Dendritic cell treated with granulocyte-macrophage colony-stimulating factor and Interleukin-4, amounts not matched to agents 40 ng/mL and 50 ng/mL, for 4 days (primary cell): ENCODE measurements around the gene LRFN3.

Experiments
- H3K27ac Mint-ChIP-seq: one replicate; pipeline ENCODE4 v1.8.0; 2022; ENCODE audit warnings: mild to moderate bottlenecking, mixed read lengths
- H3K27me3 Mint-ChIP-seq: one replicate; pipeline ENCODE4 v1.8.0; 2022; ENCODE audit warnings: mild to moderate bottlenecking, mixed read lengths
- H3K36me3 Mint-ChIP-seq: one replicate; pipeline ENCODE4 v1.8.0; 2022; ENCODE audit warnings: low read depth, mixed read lengths
- H3K4me1 Mint-ChIP-seq: one replicate; pipeline ENCODE4 v1.8.0; 2022; ENCODE audit warnings: low read depth, mixed read lengths
- H3K4me3 Mint-ChIP-seq: one replicate; pipeline ENCODE4 v1.8.0; 2022; ENCODE audit warnings: mild to moderate bottlenecking, moderate library complexity, mixed read lengths
- H3K9me3 Mint-ChIP-seq: one replicate; pipeline ENCODE4 v1.8.0; 2022; ENCODE audit warnings: mixed read lengths
- intact Hi-C: fragments of 100-400 bp; cut with micrococcal nuclease; formaldehyde crosslinking; loops from one replicate; pipeline ENCODE4 v1.15.0; 2022

Gene LRFN3

GRCh38 chr19:35911790-35912189 is 24.4 kb upstream of the LRFN3 start:
- Mint-ChIP-seq H3K4me1 (peaks cover 70% of the 10 kb centered on the region), H3K27me3 (no peaks in the 10 kb centered on the region), H3K36me3 (peaks cover 22% of the 10 kb centered on the region), H3K4me3 (peak overlapping the region; percentile 20), H3K9me3 (no peaks in the 10 kb centered on the region), H3K27ac (peak overlapping the region; percentile 96)
- intact Hi-C loops: no loop called here

GRCh38 chr19:35913589-35913988 is 22.6 kb upstream of the LRFN3 start:
- Mint-ChIP-seq H3K27me3 (no peaks in the 10 kb centered on the region), H3K4me3 (peak overlapping the region; percentile 57), H3K4me1 (peaks cover 62% of the 10 kb centered on the region), H3K36me3 (peaks cover 5% of the 10 kb centered on the region), H3K9me3 (no peaks in the 10 kb centered on the region), H3K27ac (peak overlapping the region; percentile 96)
- intact Hi-C loops: no loop called here

GRCh38 chr19:35915443-35915842 is 20.7 kb upstream of the LRFN3 start:
- Mint-ChIP-seq H3K9me3 (no peaks in the 10 kb centered on the region), H3K27ac (peak overlapping the region; percentile 96), H3K4me3 (no peak overlapping the region), H3K36me3 (no peaks in the 10 kb centered on the region), H3K4me1 (peaks cover 51% of the 10 kb centered on the region), H3K27me3 (no peaks in the 10 kb centered on the region)
- intact Hi-C loops: no loop called here

- H3K4me3 Mint-ChIP-seq: no peak overlapping the region
These were observed 16.9 kb upstream of the LRFN3 start for GRCh38 chr19:35919306-35919705.

GRCh38 chr19:35921012-35921411 is 15.2 kb upstream of the LRFN3 start:
- peaks cover 13% of the 10 kb centered on the region for H3K9me3 Mint-ChIP-seq
- no peak overlapping the region for H3K4me3 Mint-ChIP-seq
- peaks cover 19% of the 10 kb centered on the region for H3K4me1 Mint-ChIP-seq
- no peak overlapping the region for H3K27ac Mint-ChIP-seq
- intact Hi-C loops: no loop called here
- H3K36me3 Mint-ChIP-seq: peaks cover 12% of the 10 kb centered on the region
- H3K27me3 Mint-ChIP-seq: no peaks in the 10 kb centered on the region

More at GRCh38 chr19:35919306-35919705, 16.9 kb upstream of the LRFN3 start:
- peaks cover 28% of the 10 kb centered on the region for H3K4me1 Mint-ChIP-seq
- intact Hi-C loops: no loop called here
- H3K36me3 Mint-ChIP-seq: no peaks in the 10 kb centered on the region
- H3K27me3 Mint-ChIP-seq: no peaks in the 10 kb centered on the region
- H3K9me3 Mint-ChIP-seq: no peaks in the 10 kb centered on the region
- H3K27ac Mint-ChIP-seq: no peak overlapping the region

- Mint-ChIP-seq H3K36me3 (peaks cover 14% of the 10 kb centered on the region), H3K4me1 (peaks cover 45% of the 10 kb centered on the region), H3K4me3 (no peak overlapping the region), H3K27ac (peak overlapping the region; percentile 31), H3K27me3 (no peaks in the 10 kb centered on the region), H3K9me3 (peaks cover 19% of the 10 kb centered on the region)
- intact Hi-C loops: no loop called here
These were observed 10.7 kb upstream of the LRFN3 start for GRCh38 chr19:35925501-35925900.

- H3K27me3 Mint-ChIP-seq: peaks cover 5% of the 10 kb centered on the region
- intact Hi-C loops: no loop called here
- H3K36me3 Mint-ChIP-seq: peaks cover 14% of the 10 kb centered on the region
- peaks cover 19% of the 10 kb centered on the region for H3K9me3 Mint-ChIP-seq
- no peak overlapping the region for H3K27ac Mint-ChIP-seq
- peaks cover 49% of the 10 kb centered on the region for H3K4me1 Mint-ChIP-seq
- H3K4me3 Mint-ChIP-seq: no peak overlapping the region
These were observed 7.7 kb upstream of the LRFN3 start for GRCh38 chr19:35928507-35928906.

- Mint-ChIP-seq H3K36me3 (peaks cover 14% of the 10 kb centered on the region), H3K27ac (peak overlapping the region; percentile 83), H3K4me1 (peaks cover 47% of the 10 kb centered on the region), H3K27me3 (peaks cover 12% of the 10 kb centered on the region), H3K9me3 (peaks cover 17% of the 10 kb centered on the region), H3K4me3 (peak overlapping the region; percentile 26)
- intact Hi-C loops: loop anchor here (2.0 to 5.0 kb wide), 2 partner anchors 21 to 238 kb away; partner anchors contain the start of gene TYROBP
These were observed 6.3 kb upstream of the LRFN3 start for GRCh38 chr19:35929876-35930275.

GRCh38 chr19:35931161-35931873 is 4.9 kb upstream of the LRFN3 start:
- Mint-ChIP-seq H3K4me1 (peaks cover 47% of the 10 kb centered on the region), H3K36me3 (no peaks in the 10 kb centered on the region), H3K27me3 (peaks cover 24% of the 10 kb centered on the region), H3K9me3 (peaks cover 3% of the 10 kb centered on the region), H3K27ac (peak overlapping the region; percentile 83), H3K4me3 (peak overlapping the region; percentile 60)
- intact Hi-C loops: loop anchor here (1.0 to 5.0 kb wide), 5 partner anchors 23 to 239 kb away; partner anchors contain the start of genes LIN37, NFKBID and TYROBP

- H3K9me3 Mint-ChIP-seq: no peaks in the 10 kb centered on the region
- H3K4me1 Mint-ChIP-seq: peaks cover 42% of the 10 kb centered on the region
- H3K27ac Mint-ChIP-seq: no peak overlapping the region
- intact Hi-C loops: loop anchor here (1.0 to 5.0 kb wide), 6 partner anchors 23 to 240 kb away; partner anchors contain the start of genes LIN37, NFKBID and TYROBP
- peaks cover 27% of the 10 kb centered on the region for H3K27me3 Mint-ChIP-seq
- no peak overlapping the region for H3K4me3 Mint-ChIP-seq
- no peaks in the 10 kb centered on the region for H3K36me3 Mint-ChIP-seq
These were observed 4.3 kb upstream of the LRFN3 start for GRCh38 chr19:35931874-35932202.

- Mint-ChIP-seq H3K4me1 (peaks cover 36% of the 10 kb centered on the region), H3K9me3 (no peaks in the 10 kb centered on the region), H3K4me3 (no peak overlapping the region), H3K36me3 (no peaks in the 10 kb centered on the region), H3K27me3 (peaks cover 32% of the 10 kb centered on the region), H3K27ac (no peak overlapping the region)
- intact Hi-C loops: loop anchor here (1.0 to 5.0 kb wide), 2 partner anchors 53 to 240 kb away; no protein-coding TSS in a partner anchor
These were observed 3.8 kb upstream of the LRFN3 start for GRCh38 chr19:35932291-35932936.

GRCh38 chr19:35936738-35937268 is 629 bp downstream of the LRFN3 start:
- no peaks in the 10 kb centered on the region for H3K9me3 Mint-ChIP-seq
- H3K4me3 Mint-ChIP-seq: peak overlapping the region; percentile 56
- H3K4me1 Mint-ChIP-seq: peaks cover 7% of the 10 kb centered on the region
- H3K36me3 Mint-ChIP-seq: no peaks in the 10 kb centered on the region
- H3K27me3 Mint-ChIP-seq: peaks cover 50% of the 10 kb centered on the region
- intact Hi-C loops: no loop called here
- no peak overlapping the region for H3K27ac Mint-ChIP-seq

GRCh38 chr19:35937345-35938281 is 1.4 kb downstream of the LRFN3 start:
- intact Hi-C loops: no loop called here
- Mint-ChIP-seq H3K4me3 (no peak overlapping the region), H3K27me3 (peaks cover 48% of the 10 kb centered on the region), H3K4me1 (peaks cover 7% of the 10 kb centered on the region), H3K27ac (no peak overlapping the region), H3K36me3 (no peaks in the 10 kb centered on the region), H3K9me3 (no peaks in the 10 kb centered on the region)
